Trophoblast cell (in vitro differentiated cells and primary cell): ENCODE measurements around the gene HES6.
A peak's percentile ranks its signal among the peaks of the same experiment; 100 is the strongest.

Experiments used
- DNase-seq, 2 donors: peaks; one replicate each; pipeline ENCODE4 v3.0.0-alpha.2; 2016
- H2AFZ ChIP-seq: 2 replicates; pipeline ENCODE4 v1.6.1; 2013; ENCODE audit warnings: low read length, moderate library complexity, mild to moderate bottlenecking; ENCODE audit not compliant: insufficient read depth, poor library complexity
- H2AK5ac ChIP-seq: 2 replicates; pipeline ENCODE4 v1.6.1; 2013; ENCODE audit warnings: mild to moderate bottlenecking, low read length
- H2BK120ac ChIP-seq: 2 replicates; pipeline ENCODE4 v1.6.1; 2013; ENCODE audit warnings: low read length, mild to moderate bottlenecking, moderate library complexity; ENCODE audit not compliant: insufficient read depth, poor library complexity
- H2BK12ac ChIP-seq: 2 replicates; pipeline ENCODE4 v1.6.1; 2013; ENCODE audit warnings: mild to moderate bottlenecking, low read length, moderate library complexity
- H2BK5ac ChIP-seq: 2 replicates; pipeline ENCODE4 v1.6.1; 2013; ENCODE audit warnings: low read length, low read depth, moderate library complexity, mild to moderate bottlenecking; ENCODE audit not compliant: poor library complexity
- H3K14ac ChIP-seq: 2 replicates; pipeline ENCODE4 v1.6.1; 2013; ENCODE audit warnings: mild to moderate bottlenecking, low read length
- H3K18ac ChIP-seq: 2 replicates; pipeline ENCODE4 v1.6.1; 2013; ENCODE audit warnings: mild to moderate bottlenecking, low read length
- H3K23ac ChIP-seq: 2 replicates; pipeline ENCODE4 v1.6.1; 2013; ENCODE audit warnings: low read length
- H3K27ac ChIP-seq: 2 replicates; pipeline ENCODE4 v1.5.1; 2013; ENCODE audit warnings: low read depth, mild to moderate bottlenecking, inconsistent platforms, low read length, moderate library complexity
- H3K27me3 ChIP-seq: 2 replicates; pipeline ENCODE4 v1.6.1; 2013; ENCODE audit warnings: inconsistent platforms, mild to moderate bottlenecking, low read length, moderate library complexity; ENCODE audit not compliant: insufficient read depth
- H3K36me3 ChIP-seq, 2 experiments: 1 replicate in 1 of 2; 2 replicates in 1 of 2; pipeline ENCODE4 v1.6.1; 2013; ENCODE audit warnings: low read length in 2 of 2, mild to moderate bottlenecking in 2 of 2, moderate library complexity in 1 of 2; ENCODE audit not compliant: insufficient read depth in 2 of 2, control insufficient read depth in 1 of 2
- H3K4ac ChIP-seq: 2 replicates; pipeline ENCODE4 v1.6.1; 2013; ENCODE audit warnings: low read depth, mild to moderate bottlenecking, low read length, moderate library complexity
- H3K4me1 ChIP-seq, 2 experiments: 1 replicate in 1 of 2; 2 replicates in 1 of 2; pipeline ENCODE4 v1.6.1; 2013; ENCODE audit warnings: low read length in 2 of 2, mild to moderate bottlenecking in 2 of 2, moderate library complexity in 1 of 2; ENCODE audit not compliant: insufficient read depth in 2 of 2, control insufficient read depth in 1 of 2
- H3K4me2 ChIP-seq: 2 replicates; pipeline ENCODE4 v1.6.1; 2013; ENCODE audit warnings: inconsistent platforms, mild to moderate bottlenecking, low read length, moderate library complexity
- H3K4me3 ChIP-seq: 2 replicates; pipeline ENCODE4 v1.5.1; 2013; ENCODE audit warnings: mild to moderate bottlenecking, low read depth, low read length, inconsistent platforms
- H3K79me1 ChIP-seq: one replicate; pipeline ENCODE4 v1.6.1; 2013; ENCODE audit warnings: low read length
- H3K79me2 ChIP-seq: 2 replicates; pipeline ENCODE4 v1.6.1; 2013; ENCODE audit warnings: low read length, mild to moderate bottlenecking; ENCODE audit not compliant: control insufficient read depth, insufficient read depth, poor library complexity
- H3K9ac ChIP-seq: 2 replicates; pipeline ENCODE4 v1.6.1; 2013; ENCODE audit warnings: mild to moderate bottlenecking, low read length
- H3K9me3 ChIP-seq: 2 replicates; pipeline ENCODE4 v1.6.1; 2013; ENCODE audit warnings: low read depth, mild to moderate bottlenecking, control low read depth, inconsistent platforms, low read length; ENCODE audit not compliant: insufficient read depth
- H4K12ac ChIP-seq: 2 replicates; pipeline ENCODE4 v1.6.1; 2013; ENCODE audit warnings: low read depth, mild to moderate bottlenecking, low read length, moderate library complexity
- H4K8ac ChIP-seq: 2 replicates; pipeline ENCODE4 v1.6.1; 2013; ENCODE audit warnings: low read depth, mild to moderate bottlenecking, low read length, moderate library complexity
- H4K91ac ChIP-seq: one replicate; pipeline ENCODE4 v1.6.1; 2013; ENCODE audit warnings: low read depth, mild to moderate bottlenecking, low read length, moderate library complexity
- WGBS: extraction: QIAGEN DNeasy Blood & Tissue Kit; methylation state at CpG from one replicate; pipeline ENCODE4 v1.1.7; 2013; ENCODE audit warnings: missing lambda C conversion rate; ENCODE audit not compliant: insufficient read length, insufficient coverage; ENCODE audit errors: extremely low coverage; 5-methylcytosine and 5-hydroxymethylcytosine counted together

Gene HES6

DNA sequence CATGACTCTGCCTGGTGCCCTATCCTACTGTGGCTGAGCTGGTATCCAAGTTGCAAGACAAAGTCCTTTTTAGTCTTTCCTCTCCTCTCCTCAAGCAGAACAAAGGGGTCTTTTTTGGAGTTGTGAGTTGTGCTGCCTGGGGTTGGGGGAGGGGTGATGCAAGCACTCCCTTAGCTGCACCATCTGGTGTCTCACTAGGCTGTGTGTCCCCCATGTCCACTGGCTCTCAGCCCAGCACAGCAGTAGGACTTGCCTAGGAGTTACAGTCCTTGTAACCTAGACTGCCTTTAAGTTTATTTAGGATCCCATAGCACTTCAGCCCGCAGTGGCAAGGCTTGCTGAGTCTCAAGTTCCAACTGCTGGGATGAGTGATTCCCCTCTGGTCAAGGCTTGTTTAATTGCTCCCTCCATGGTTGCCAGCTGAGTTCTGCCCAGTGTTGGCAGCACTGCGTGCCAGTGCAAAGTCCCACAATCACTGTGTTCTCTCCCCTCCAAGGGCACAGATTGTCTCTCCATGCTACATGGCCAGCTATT is 23.1 kb downstream of the HES6 start:
- Histone ChIP-seq H3K18ac (no peak overlapping the region), H2BK12ac (no peak overlapping the region), H3K9me3 (no peaks in the 10 kb centered on the region), H3K79me1 (no peaks in the 10 kb centered on the region), H2AK5ac (no peak overlapping the region), H3K14ac (no peak overlapping the region), H3K27me3 (no peaks in the 10 kb centered on the region), H3K4ac (no peak overlapping the region), H2BK5ac (no peak overlapping the region), H4K12ac (no peak overlapping the region), H3K79me2 (no peaks in the 10 kb centered on the region), H3K23ac (no peak overlapping the region), H3K36me3 (no peaks in the 10 kb centered on the region), H3K27ac (no peak overlapping the region), H2BK120ac (no peak overlapping the region), H3K4me1 (no peaks in the 10 kb centered on the region), H3K9ac (no peak overlapping the region), H3K4me2 (no peak overlapping the region), H4K91ac (no peak overlapping the region), H2AFZ (no peak overlapping the region), H4K8ac (no peak overlapping the region), H3K4me3 (no peak overlapping the region)
- no CpG with 5 or more reads among the region's 2 CpGs for WGBS
- no peak for DNase-seq

DNA sequence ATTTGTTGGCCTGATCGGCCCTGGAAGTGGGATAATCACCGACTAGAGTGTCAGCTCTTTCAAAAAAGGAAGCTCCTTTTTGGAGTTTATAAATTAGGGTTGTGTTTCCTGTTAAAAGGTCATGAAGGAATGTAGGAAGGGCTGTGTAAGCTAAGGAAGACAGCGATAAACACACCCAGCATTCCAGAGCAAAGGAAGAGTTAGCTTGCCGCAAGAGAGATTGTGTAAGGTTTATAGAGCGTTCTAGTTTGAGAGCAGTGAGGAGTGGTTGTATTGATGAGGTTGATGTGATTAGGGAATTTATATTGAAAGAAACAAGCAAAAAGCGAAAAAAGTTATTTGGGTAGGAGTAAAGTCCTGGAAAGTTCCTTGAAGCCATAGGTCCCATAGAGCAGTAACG is 32.8 kb downstream of the HES6 start:
- Histone ChIP-seq H3K23ac (no peak overlapping the region), H3K36me3 (no peaks in the 10 kb centered on the region), H3K14ac (no peak overlapping the region), H2BK5ac (no peak overlapping the region), H3K4me2 (no peak overlapping the region), H2BK120ac (no peak overlapping the region), H2AK5ac (no peak overlapping the region), H2BK12ac (no peak overlapping the region), H3K79me2 (peaks cover 14% of the 10 kb centered on the region), H3K9me3 (no peaks in the 10 kb centered on the region), H3K27ac (no peak overlapping the region), H4K8ac (no peak overlapping the region), H3K27me3 (peaks cover 4% of the 10 kb centered on the region), H4K12ac (no peak overlapping the region), H3K79me1 (peaks cover 9% of the 10 kb centered on the region), H3K9ac (no peak overlapping the region), H3K4ac (no peak overlapping the region), H3K18ac (no peak overlapping the region), H3K4me3 (no peak overlapping the region), H2AFZ (no peak overlapping the region), H4K91ac (no peak overlapping the region), H3K4me1 (peaks cover 5 to 8% of the 10 kb centered on the region in 2 experiments)
- WGBS = 100% methylated on average over 1 of the region's 7 CpGs
- DNase-seq = no peak

DNA sequence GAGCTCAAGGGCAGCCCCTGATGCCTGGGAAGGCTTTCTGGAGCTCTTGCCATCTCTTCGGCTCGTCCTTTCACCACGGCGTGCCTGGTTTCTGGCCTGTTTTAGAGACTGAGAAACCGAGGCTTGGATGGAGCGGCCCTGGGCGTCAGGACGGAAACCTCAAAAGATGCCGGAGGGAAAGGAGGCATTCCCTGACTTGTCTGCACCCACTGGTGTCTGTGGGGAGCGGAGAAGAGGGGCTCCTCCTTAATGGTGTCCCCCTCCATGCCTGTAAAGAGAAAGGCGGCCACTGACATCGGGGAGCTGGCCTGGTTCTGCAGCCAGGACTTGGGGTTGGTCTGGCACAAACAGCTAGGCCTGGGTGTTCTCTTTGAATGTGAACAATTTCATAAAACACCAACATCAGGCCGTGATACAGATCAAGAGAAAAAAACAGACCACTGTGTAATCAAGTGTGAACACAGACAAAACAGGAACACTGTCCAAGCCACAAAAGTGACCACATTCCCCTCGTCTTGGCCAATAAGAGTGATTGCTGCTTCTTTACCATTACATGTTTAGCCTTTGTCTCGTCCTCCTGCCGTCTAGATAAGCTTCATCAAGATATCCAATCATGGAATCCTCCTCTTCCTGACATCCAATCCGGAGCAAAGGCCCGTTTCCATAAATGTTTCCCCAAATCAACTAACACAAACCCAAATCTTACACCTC is 35.7 kb downstream of the HES6 start:
- Histone ChIP-seq H4K12ac (peak overlapping the region; percentile 81), H3K4me1 (peaks cover 5 to 11% of the 10 kb centered on the region in 2 experiments), H2AFZ (peak overlapping the region; percentile 88), H3K18ac (peak overlapping the region; percentile 82), H3K79me1 (peaks cover 9% of the 10 kb centered on the region), H3K23ac (no peak overlapping the region), H2BK5ac (peak overlapping the region; percentile 73), H3K79me2 (peaks cover 24% of the 10 kb centered on the region), H3K9ac (peak overlapping the region; percentile 28), H3K9me3 (no peaks in the 10 kb centered on the region), H4K91ac (peak overlapping the region; percentile 85), H3K4me3 (no peak overlapping the region), H2AK5ac (peak overlapping the region; percentile 25), H3K4ac (peak overlapping the region; percentile 22), H2BK12ac (no peak overlapping the region), H3K27ac (peak overlapping the region; percentile 63), H3K14ac (peak overlapping the region; percentile 57), H4K8ac (peak overlapping the region; percentile 80), H3K27me3 (no peaks in the 10 kb centered on the region), H2BK120ac (peak overlapping the region; percentile 80), H3K36me3 (no peaks in the 10 kb centered on the region), H3K4me2 (peak overlapping the region; percentile 58)
- no peak for DNase-seq
- no CpG with 5 or more reads among the region's 18 CpGs for WGBS

DNA sequence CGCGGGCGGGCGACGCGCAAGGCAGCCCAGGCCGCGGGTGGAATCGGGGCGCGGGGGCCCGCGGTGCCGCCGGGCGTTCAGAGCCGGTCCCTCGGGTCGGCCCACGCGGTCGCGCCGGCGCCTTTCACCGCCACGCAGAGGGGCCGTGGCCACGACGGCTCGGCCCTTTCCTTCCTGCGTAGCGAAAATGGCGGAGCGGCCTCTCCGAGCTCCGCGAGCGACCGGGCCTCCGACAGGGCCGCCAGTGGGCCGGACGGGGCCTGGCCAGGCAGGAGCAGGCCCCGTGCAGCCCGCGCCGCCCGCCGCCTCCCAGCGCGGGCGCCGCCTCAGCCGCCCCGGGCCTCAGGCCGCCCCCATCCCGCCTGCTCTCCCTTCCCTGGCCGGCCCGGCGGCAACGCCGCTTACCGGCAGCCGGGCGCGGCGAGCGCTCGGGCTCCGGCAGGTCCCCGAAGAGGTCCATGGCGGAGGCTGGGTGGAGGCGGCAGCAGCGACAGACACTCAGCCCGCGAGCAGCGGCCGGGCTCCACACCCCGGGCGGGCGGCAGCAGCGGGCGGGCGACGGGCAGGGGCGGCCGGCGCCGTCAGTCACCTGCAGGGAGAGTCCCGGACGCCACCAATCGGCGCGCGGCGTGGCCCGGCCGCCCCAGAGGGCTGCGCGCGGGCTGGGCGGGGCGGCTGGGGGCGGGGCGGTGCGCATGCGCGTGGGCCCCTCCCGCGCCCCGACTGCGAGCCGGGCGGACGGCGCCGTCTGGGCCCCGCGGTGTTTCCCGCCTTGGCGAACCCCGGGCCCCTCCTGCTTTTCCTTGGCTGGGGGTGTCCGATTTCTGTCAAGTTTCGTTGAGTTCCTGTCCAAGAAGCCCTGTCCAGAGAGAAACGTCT is 36.5 kb downstream of the HES6 start, which contains the start of gene ILKAP:
ILKAP (minus strand) TSS at position 602 of the 879 bp plus-strand sequence; CDS start at position 460, 142 bp downstream.
- Histone ChIP-seq H3K4ac (peak within 1 kb of the TSS; percentile 88), H3K4me2 (peak within 1 kb of the TSS; percentile 63), H3K79me1 (peaks cover 9% of the 10 kb centered on the region), H3K14ac (peak within 1 kb of the TSS; percentile 57), H3K23ac (no peak within 1 kb of the TSS), H3K4me3 (peak within 1 kb of the TSS; percentile 96), H2AK5ac (peak within 1 kb of the TSS; percentile 25), H3K4me1 (peaks cover 5 to 11% of the 10 kb centered on the region in 2 experiments), H3K9me3 (no peaks in the 10 kb centered on the region), H4K91ac (peak within 1 kb of the TSS; percentile 85), H4K8ac (peak within 1 kb of the TSS; percentile 80), H3K27ac (peak within 1 kb of the TSS; percentile 65), H3K27me3 (no peaks in the 10 kb centered on the region), H2AFZ (peak within 1 kb of the TSS; percentile 88), H3K18ac (peak within 1 kb of the TSS; percentile 82), H2BK12ac (no peak within 1 kb of the TSS), H2BK5ac (peak within 1 kb of the TSS; percentile 73), H4K12ac (peak within 1 kb of the TSS; percentile 81), H3K9ac (peak within 1 kb of the TSS; percentile 97), H2BK120ac (peak within 1 kb of the TSS; percentile 80), H3K79me2 (peaks cover 26% of the 10 kb centered on the region), H3K36me3 (no peaks in the 10 kb centered on the region)
- no CpG with 5 or more reads among the region's 126 CpGs for WGBS
- peak; percentile 81 to 91 for DNase-seq
